HG03108 (cell line): ENCODE results near the gene SERPINA3.

Experiments used
- ATAC-seq: cut with Tn5 transposase; IDR thresholded peaks from one replicate; pipeline ENCODE4 v1.9.1; 2021; ENCODE audit warnings: moderate library complexity; ENCODE audit not compliant: unreplicated experiment

SERPINA3 gene

GRCh38 chr14:94612580-94613554, 676 bp downstream of the SERPINA3 start:
- ATAC-seq = no peak

- ATAC-seq = no peak
These were observed 1.8 kb downstream of the SERPINA3 start for GRCh38 chr14:94613720-94614644.

GRCh38 chr14:94614802-94615201, 2.6 kb downstream of the SERPINA3 start:
- no peak for ATAC-seq

- no peak for ATAC-seq
These were observed 3.1 kb downstream of the SERPINA3 start for GRCh38 chr14:94615254-94615653.

- ATAC-seq = no peak
These were observed 3.8 kb downstream of the SERPINA3 start for GRCh38 chr14:94615823-94616570.

- no peak for ATAC-seq
These were observed 5.3 kb downstream of the SERPINA3 start for GRCh38 chr14:94617366-94617941.

GRCh38 chr14:94617988-94618822, 6.0 kb downstream of the SERPINA3 start:
- ATAC-seq = no peak

- ATAC-seq = no peak
These were observed 7.1 kb downstream of the SERPINA3 start for GRCh38 chr14:94619297-94619696.

- no peak for ATAC-seq
These were observed 8.4 kb downstream of the SERPINA3 start for GRCh38 chr14:94620597-94620996.

- ATAC-seq = no peak
These were observed 9.4 kb downstream of the SERPINA3 start for GRCh38 chr14:94621358-94622134.

GRCh38 chr14:94622653-94623421, 10.6 kb downstream of the SERPINA3 start:
- no peak for ATAC-seq

- no peak for ATAC-seq
These were observed 11.2 kb downstream of the SERPINA3 start for GRCh38 chr14:94623422-94623809.

- ATAC-seq = no peak
These were observed 11.8 kb downstream of the SERPINA3 start for GRCh38 chr14:94623856-94624499.

GRCh38 chr14:94624537-94625352, 12.6 kb downstream of the SERPINA3 start:
- no peak for ATAC-seq

- ATAC-seq = no peak
These were observed 13.1 kb downstream of the SERPINA3 start for GRCh38 chr14:94625353-94625635.

- no peak for ATAC-seq
These were observed 16.4 kb downstream of the SERPINA3 start for GRCh38 chr14:94628578-94628977.

GRCh38 chr14:94630396-94630795, 18.2 kb downstream of the SERPINA3 start:
- ATAC-seq = no peak
